ENCODE measurements around the gene NAPB. TPM values are rescaled to one million over a fixed set of nuclear protein-coding genes. Genes with fewer than 3 reads are reported as not detected.

Gene NAPB
- polyA plus RNA-seq, 1 donor from 2014 or later, result 133 TPM

- peak within 1 kb of the TSS; percentile 97 for H3K4me2 ChIP-seq (ENCODE audit: low read length)
- H3K9me2 ChIP-seq (ENCODE audit: insufficient read depth, low read length), result no peaks in the 10 kb centered on the region
- H2AFZ ChIP-seq (ENCODE audit: low read depth, low read length), result peak within 1 kb of the TSS; percentile 82
- peak within 1 kb of the TSS; percentile 94 for H3K27ac ChIP-seq (ENCODE audit: low read length)
- H3F3A ChIP-seq (ENCODE audit: insufficient read depth, low read length, poor library complexity, severe bottlenecking), result peaks cover 4% of the 10 kb centered on the region
- TF ChIP-seq MXI1 (conservative IDR thresholded peaks at IDR 0.05; ENCODE audit: poor library complexity, severe bottlenecking) (peak; percentile 87), EZH2 (IDR thresholded peaks at IDR 0.05; ENCODE audit: borderline replicate concordance, insufficient read depth, low read length, poor library complexity, severe bottlenecking) (no peak), CTCF (IDR thresholded peaks at IDR 0.05; ENCODE audit: poor library complexity, severe bottlenecking) (peak; percentile 57), RAD21 (conservative IDR thresholded peaks at IDR 0.05) (peak; percentile 32), TAF1 (IDR thresholded peaks at IDR 0.05; ENCODE audit: low read depth) (peak; percentile 88), EP300 (conservative IDR thresholded peaks at IDR 0.05; ENCODE audit: poor library complexity, severe bottlenecking) (peak; percentile 73), REST (IDR thresholded peaks at IDR 0.05; ENCODE audit: borderline replicate concordance) (peak; percentile 87), SMC3 (conservative IDR thresholded peaks at IDR 0.05; ENCODE audit: poor library complexity) (no peak), POLR2AphosphoS5 (IDR thresholded peaks at IDR 0.05) (peak; percentile 94)
- no peaks in the 10 kb centered on the region for H3K9me3 ChIP-seq (ENCODE audit: low read length)
- H3K27me3 ChIP-seq (ENCODE audit: insufficient read depth, low read depth, low read length), result no peaks in the 10 kb centered on the region
- peaks cover 39% of the 10 kb centered on the region for H3K79me2 ChIP-seq (replicated peaks; ENCODE audit: insufficient read depth, low read length)
- no peaks in the 10 kb centered on the region for H4K20me1 ChIP-seq (ENCODE audit: insufficient read depth)
- H3K4me3 ChIP-seq (ENCODE audit: low read length), result peak within 1 kb of the TSS; percentile 99
- H3K36me3 ChIP-seq (ENCODE audit: insufficient read depth, low read length), result peaks cover 4% of the 10 kb centered on the region
- H3K9ac ChIP-seq (ENCODE audit: low read length), result peak within 1 kb of the TSS; percentile 95
Observed at GRCh38 chr20:23361476-23362391, 59.6 kb downstream of the NAPB start, which contains the start of gene GZF1. GZF1 (plus strand) TSS chr20:23362182; CDS start chr20:23364384, 2,202 bp downstream.

GRCh38 chr20:23361119-23361475 is 60.2 kb downstream of the NAPB start:
- Histone ChIP-seq H3F3A (ENCODE audit: insufficient read depth, low read length, poor library complexity, severe bottlenecking) (peaks cover 4% of the 10 kb centered on the region), H3K9me2 (ENCODE audit: insufficient read depth, low read length) (no peaks in the 10 kb centered on the region), H3K9me3 (ENCODE audit: low read length) (no peaks in the 10 kb centered on the region), H3K9ac (ENCODE audit: low read length) (peak overlapping the region; percentile 95), H3K79me2 (replicated peaks; ENCODE audit: insufficient read depth, low read length) (peaks cover 33% of the 10 kb centered on the region), H3K27me3 (ENCODE audit: insufficient read depth, low read depth, low read length) (no peaks in the 10 kb centered on the region), H3K4me2 (ENCODE audit: low read length) (peak overlapping the region; percentile 96), H4K20me1 (ENCODE audit: insufficient read depth) (no peaks in the 10 kb centered on the region), H3K36me3 (ENCODE audit: insufficient read depth, low read length) (peaks cover 4% of the 10 kb centered on the region), H3K27ac (ENCODE audit: low read length) (peak overlapping the region; percentile 94), H2AFZ (ENCODE audit: low read depth, low read length) (peak overlapping the region; percentile 82), H3K4me3 (ENCODE audit: low read length) (peak overlapping the region; percentile 99)
- no peak for TF ChIP-seq RAD21 (conservative IDR thresholded peaks at IDR 0.05)
- TF ChIP-seq CTCF (IDR thresholded peaks at IDR 0.05; ENCODE audit: poor library complexity, severe bottlenecking), result no peak
- no peak for TF ChIP-seq MXI1 (conservative IDR thresholded peaks at IDR 0.05; ENCODE audit: poor library complexity, severe bottlenecking)
- no peak for TF ChIP-seq REST (IDR thresholded peaks at IDR 0.05; ENCODE audit: borderline replicate concordance)
- TF ChIP-seq TAF1 (IDR thresholded peaks at IDR 0.05; ENCODE audit: low read depth), result no peak
- no peak for TF ChIP-seq EP300 (conservative IDR thresholded peaks at IDR 0.05; ENCODE audit: poor library complexity, severe bottlenecking)
- TF ChIP-seq SMC3 (conservative IDR thresholded peaks at IDR 0.05; ENCODE audit: poor library complexity), result no peak
- no peak for TF ChIP-seq EZH2 (IDR thresholded peaks at IDR 0.05; ENCODE audit: borderline replicate concordance, insufficient read depth, low read length, poor library complexity, severe bottlenecking)
- TF ChIP-seq POLR2AphosphoS5 (IDR thresholded peaks at IDR 0.05), result no peak

Data from neural cell (in vitro differentiated cells).